Left lung (tissue), 10 donors: ENCODE measurements around the gene CD209. TPM values are rescaled to one million over a fixed set of nuclear protein-coding genes. Genes with fewer than 3 reads are reported as not detected.
A peak's percentile ranks its signal among the peaks of the same experiment; 100 is the strongest.

ENCODE experiments used
- ATAC-seq: fragments of 200-7000 bp; cut with Tn5 transposase; one replicate; pipeline ENCODE4 v1.9.1; 2020; ENCODE audit warnings: moderate library complexity
- DNase-seq, 4 donors: peaks; one replicate each; pipeline ENCODE4 v3.0.0-alpha.2; 2013 to 2020
- H3K27ac ChIP-seq, 2 donors: fragments of 200-600 bp; sonication (generic) in 1 of 2; one replicate each; pipeline versions ENCODE4 v1.5.0 to v1.8.0; 2020 to 2021
- H3K27me3 ChIP-seq, 2 donors: fragments of 200-600 bp; sonication (generic) in 1 of 2; one replicate each; pipeline versions ENCODE4 v1.5.0 to v1.8.0; 2020 to 2021
- H3K36me3 ChIP-seq, 2 donors: fragments of 200-600 bp; sonication (generic) in 1 of 2; one replicate each; pipeline versions ENCODE4 v1.5.0 to v1.8.0; 2020 to 2021
- H3K4me1 ChIP-seq, 2 donors: fragments of 200-600 bp; one replicate each; pipeline ENCODE4 v1.8.0; 2021
- H3K4me3 ChIP-seq, 2 donors: fragments of 200-600 bp; sonication (generic) in 1 of 2; one replicate each; pipeline versions ENCODE4 v1.5.0 to v1.8.0; 2020 to 2021; ENCODE audit warnings: mild to moderate bottlenecking in 1 of 2
- H3K9me3 ChIP-seq, 2 donors: fragments of 200-600 bp; sonication (generic) in 1 of 2; one replicate each; pipeline versions ENCODE4 v1.5.0 to v1.8.0; 2020 to 2021
- CTCF ChIP-seq, 2 donors: fragments of 200-600 bp; sonication (generic) in 1 of 2; IDR thresholded peaks; one replicate each; pipeline versions ENCODE4 v1.5.0 to v1.8.0; 2021; ENCODE audit warnings: antibody characterized with exemption in 2 of 2
- intact Hi-C, 2 donors: fragments of 100-400 bp; cut with DNase I; formaldehyde crosslinking; loops; one replicate each; pipeline versions ENCODE4 v1.11.2 to v1.14.2; 2022
- polyA plus RNA-seq, 6 donors: library from polyadenylated mRNA; unstranded; fragments of 120-200 nt; gene quantifications; one replicate each; pipeline ENCODE4 v1.2.1, GENCODE V29; 2013; ENCODE audit not compliant: insufficient read length in 6 of 6
- total RNA-seq, 2 donors: library from RNA; stranded (reverse); fragmentation: NEBNext Ultra II Directional; extraction: Animal tissue kit (Norgen Biotek cat#: 25700); gene quantifications; one replicate each; pipeline ENCODE4 v1.2.1, GENCODE V29; 2021
- donor health status: DM: no; HTN: yes; CAD: no.
- donor health status: DM: no; HTN: no; CAD: no.

CD209 gene
- total and polyA plus RNA-seq, 8 donors, result 2.9 to 10.6 (median 3.2) TPM

- H3K4me1 ChIP-seq, result peaks cover 0 to 38% of the 10 kb centered on the region in 2 donors
- ATAC-seq, result no peak
- intact Hi-C loops, result no loop called here
- H3K9me3 ChIP-seq, result no peaks in the 10 kb centered on the region
- H3K27ac ChIP-seq, result peak overlapping the region in 1 of 2 donors; percentile 92
- no peak for DNase-seq
- H3K4me3 ChIP-seq, result no peak overlapping the region
- no peak for TF ChIP-seq CTCF (IDR thresholded peaks at IDR 0.05)
- peaks cover 0 to 7% of the 10 kb centered on the region in 2 donors for H3K27me3 ChIP-seq
- H3K36me3 ChIP-seq, result no peaks in the 10 kb centered on the region
Measured at GRCh38 chr19:7704280-7705060, 42.9 kb downstream of the CD209 start.

- Histone ChIP-seq H3K27ac (no peak overlapping the region), H3K4me1 (peaks cover 0 to 44% of the 10 kb centered on the region in 2 donors), H3K36me3 (no peaks in the 10 kb centered on the region), H3K4me3 (no peak overlapping the region), H3K27me3 (peaks cover 0 to 16% of the 10 kb centered on the region in 2 donors), H3K9me3 (no peaks in the 10 kb centered on the region)
- no peak for DNase-seq
- TF ChIP-seq CTCF (IDR thresholded peaks at IDR 0.05), result no peak
- intact Hi-C loops, result no loop called here
- ATAC-seq, result no peak
Measured at GRCh38 chr19:7703332-7703731, 44.0 kb downstream of the CD209 start.

- Histone ChIP-seq H3K4me3 (no peak within 1 kb of the TSS), H3K27ac (no peak within 1 kb of the TSS), H3K27me3 (peaks cover 0 to 31% of the 10 kb centered on the region in 2 donors), H3K9me3 (no peaks in the 10 kb centered on the region), H3K36me3 (no peaks in the 10 kb centered on the region), H3K4me1 (peaks cover 0 to 37% of the 10 kb centered on the region in 2 donors)
- DNase-seq (no peak), ATAC-seq (no peak)
- no peak for TF ChIP-seq CTCF (IDR thresholded peaks at IDR 0.05)
- intact Hi-C loops, result no loop called here
Measured at GRCh38 chr19:7701654-7702457, 45.5 kb downstream of the CD209 start, which contains the start of gene FCER2. Gene FCER2, minus strand, starts transcription at chr19:7702131. Its CDS starts 2,371 bp downstream, at chr19:7699760.

- TF ChIP-seq CTCF (IDR thresholded peaks at IDR 0.05), result no peak
- intact Hi-C loops, result no loop called here
- Histone ChIP-seq H3K36me3 (no peaks in the 10 kb centered on the region), H3K4me3 (no peak overlapping the region), H3K4me1 (peaks cover 0 to 30% of the 10 kb centered on the region in 2 donors), H3K9me3 (no peaks in the 10 kb centered on the region), H3K27ac (no peak overlapping the region), H3K27me3 (peaks cover 0 to 38% of the 10 kb centered on the region in 2 donors)
- ATAC-seq, result no peak
- DNase-seq, result no peak
Measured at GRCh38 chr19:7701049-7701653, 46.2 kb downstream of the CD209 start.
